HEK293 (cell line): Measurements from ENCODE around the gene P4HA2.
"Not testable (repeated sequence)": the region's sequence is repeated elsewhere in the genome, so short reads cannot be mapped to it uniquely, and the experiment has no call there.

Experiments
- CTCF ChIA-PET: fragments of 350-600 bp; formaldehyde crosslinking; extraction: SDS; loops from one replicate; lab custom pipeline; 2021; ENCODE audit warnings: antibody characterized with exemption; lab: Yijun Ruan, JAX
- POLR2A ChIA-PET: fragments of 300-600 bp; formaldehyde crosslinking; extraction: SDS; loops from one replicate; lab custom pipeline; 2020; ENCODE audit warnings: antibody characterized with exemption, inconsistent platforms; lab: Yijun Ruan, JAX
- H3K27ac ChIP-seq: fragments of 200-500 bp; sonication (Bioruptor generic); 2 replicates; pipeline ENCODE4 v1.5.1; 2014; ENCODE audit warnings: low read depth, low read length, control low read depth, inconsistent platforms; ENCODE audit errors: extremely low read depth
- H3K36me3 ChIP-seq, 2 experiments: fragments of 200-500 bp in 1 of 2; sonication (Bioruptor generic) in 1 of 2; 1 replicate in 1 of 2; 2 replicates in 1 of 2; pipeline ENCODE4 v1.5.1; 2014 to 2017; ENCODE audit warnings: inconsistent platforms in 2 of 2, low read length in 2 of 2; ENCODE audit not compliant: control insufficient read depth in 2 of 2, insufficient read depth in 1 of 2
- H3K4me1 ChIP-seq: fragments of 200-500 bp; sonication (Bioruptor generic); 2 replicates; pipeline ENCODE4 v1.5.1; 2014; ENCODE audit warnings: mild to moderate bottlenecking, low read length, inconsistent platforms; ENCODE audit not compliant: control insufficient read depth, insufficient read depth
- H3K4me3 ChIP-seq: 2 replicates; pipeline ENCODE4 v1.5.1; 2011; ENCODE audit warnings: low read depth, mild to moderate bottlenecking, control low read depth, low read length, moderate library complexity
- H3K9me3 ChIP-seq: fragments of 200-500 bp; sonication (Bioruptor generic); 2 replicates; pipeline ENCODE4 v1.5.1; 2014; ENCODE audit warnings: low read depth, low read length, inconsistent platforms; ENCODE audit not compliant: control insufficient read depth, insufficient read depth
- GLI4 ChIP-seq: fragments of 450-650 bp; formaldehyde crosslinking; IDR thresholded peaks from 2 replicates; pipeline ENCODE4 v1.5.1; 2016; ENCODE audit warnings: missing biosample characterization, missing genetic modification characterization
- PRDM6 ChIP-seq: fragments of 450-650 bp; formaldehyde crosslinking; IDR thresholded peaks from 2 replicates; pipeline ENCODE4 v1.5.1; 2017; ENCODE audit warnings: missing biosample characterization, missing genetic modification characterization
- SCRT1 ChIP-seq: fragments of 450-650 bp; formaldehyde crosslinking; IDR thresholded peaks from 2 replicates; pipeline ENCODE4 v1.5.1; 2016; ENCODE audit warnings: missing biosample characterization, missing genetic modification characterization, borderline replicate concordance
- SETDB1 ChIP-seq: IDR thresholded peaks from one replicate; pipeline ENCODE4 v1.6.1; 2017; ENCODE audit warnings: mild to moderate bottlenecking, low read length, moderate library complexity, mixed read lengths; ENCODE audit not compliant: insufficient read length
- ZEB2 ChIP-seq: fragments of 450-650 bp; formaldehyde crosslinking; IDR thresholded peaks from 2 replicates; pipeline ENCODE4 v1.5.1; 2016; ENCODE audit warnings: missing biosample characterization, missing genetic modification characterization
- ZNF146 ChIP-seq: fragments of 450-650 bp; formaldehyde crosslinking; IDR thresholded peaks from 2 replicates; pipeline ENCODE4 v1.5.1; 2016; ENCODE audit warnings: missing biosample characterization, missing genetic modification characterization
- ZNF248 ChIP-seq: fragments of 450-650 bp; formaldehyde crosslinking; IDR thresholded peaks from 2 replicates; pipeline ENCODE4 v1.5.1; 2017; ENCODE audit warnings: missing biosample characterization, missing genetic modification characterization
- ZNF354C ChIP-seq: fragments of 450-650 bp; formaldehyde crosslinking; IDR thresholded peaks from 2 replicates; pipeline ENCODE4 v1.5.1; 2016; ENCODE audit warnings: missing biosample characterization, missing genetic modification characterization, low read depth, borderline replicate concordance
- ZNF394 ChIP-seq: fragments of 450-650 bp; formaldehyde crosslinking; IDR thresholded peaks from 2 replicates; pipeline ENCODE4 v1.5.1; 2016; ENCODE audit warnings: missing biosample characterization, missing genetic modification characterization, mild to moderate bottlenecking, moderate library complexity, borderline replicate concordance
- ZNF423 ChIP-seq: fragments of 450-650 bp; formaldehyde crosslinking; IDR thresholded peaks from 2 replicates; pipeline ENCODE4 v1.5.1; 2016; ENCODE audit warnings: missing biosample characterization, missing genetic modification characterization
- ZNF549 ChIP-seq: fragments of 450-650 bp; IDR thresholded peaks from 2 replicates; pipeline ENCODE4 v1.5.1; 2018; ENCODE audit warnings: missing biosample characterization, missing genetic modification characterization, mild to moderate bottlenecking, inconsistent platforms, moderate library complexity
- ZNF558 ChIP-seq: fragments of 450-650 bp; formaldehyde crosslinking; IDR thresholded peaks from 2 replicates; pipeline ENCODE4 v1.5.1; 2016; ENCODE audit warnings: missing biosample characterization, missing genetic modification characterization
- ZNF747 ChIP-seq: fragments of 450-650 bp; formaldehyde crosslinking; IDR thresholded peaks from 2 replicates; pipeline ENCODE4 v1.5.1; 2016; ENCODE audit warnings: missing biosample characterization, missing genetic modification characterization
- ZSCAN16 ChIP-seq: fragments of 450-650 bp; formaldehyde crosslinking; IDR thresholded peaks from 2 replicates; pipeline ENCODE4 v1.5.1; 2016; ENCODE audit warnings: missing biosample characterization, missing genetic modification characterization

Gene P4HA2

GRCh38 chr5:132176987-132177386 lies 50.7 kb downstream of the P4HA2 start:
- Histone ChIP-seq H3K9me3 (no peaks in the 10 kb centered on the region), H3K36me3 (no peaks in the 10 kb centered on the region), H3K4me3 (no peak overlapping the region), H3K4me1 (no peaks in the 10 kb centered on the region), H3K27ac (no peak overlapping the region)
- TF ChIP-seq ZNF394 (tag by site-specific recombination) (no peak), ZNF423 (tag by site-specific recombination) (no peak), ZNF747 (tag by site-specific recombination) (no peak), ZEB2 (tag by site-specific recombination) (no peak), ZNF248 (tag by site-specific recombination) (no peak), SCRT1 (tag by site-specific recombination) (no peak), ZNF558 (no peak), ZNF549 (tag by site-specific recombination) (no peak), SETDB1 (no peak), ZSCAN16 (tag by site-specific recombination) (no peak)
- CTCF ChIA-PET: interaction anchor here (0.6 to 1.4 kb wide), 4 partner anchors 61 to 1005 kb away, joined by 3 to 5 read pairs (median 3); no protein-coding TSS in a partner anchor
- POLR2A ChIA-PET: no interaction called here

GRCh38 chr5:132176521-132176945 lies 51.1 kb downstream of the P4HA2 start:
- no peaks in the 10 kb centered on the region for H3K4me1 ChIP-seq
- no peaks in the 10 kb centered on the region for H3K36me3 ChIP-seq
- H3K4me3 ChIP-seq: no peak overlapping the region
- ChIA-PET CTCF (interaction anchor here (0.5 to 1.4 kb wide), 4 partner anchors 62 to 1005 kb away, joined by 3 to 5 read pairs (median 3); no protein-coding TSS in a partner anchor), POLR2A (no interaction called here)
- H3K27ac ChIP-seq: no peak overlapping the region
- H3K9me3 ChIP-seq: no peaks in the 10 kb centered on the region
- TF ChIP-seq ZNF549 (tag by site-specific recombination) (peak; percentile 34; the same call in 1 of the 2 replicates), ZNF354C (tag by site-specific recombination) (no peak)

- CTCF ChIA-PET: interaction anchor here (0.6 to 1.2 kb wide), 3 partner anchors 17 to 87 kb away, joined by 3 read pairs; no protein-coding TSS in a partner anchor
- TF ChIP-seq GLI4 (tag by site-specific recombination) (no peak), PRDM6 (tag by site-specific recombination) (no peak)
- POLR2A ChIA-PET: interaction anchor here (0.6 kb wide), 1 partner anchor 56 kb away, joined by 5 read pairs; no protein-coding TSS in a partner anchor
- no peaks in the 10 kb centered on the region for H3K9me3 ChIP-seq
- no peak overlapping the region for H3K27ac ChIP-seq
- no peaks in the 10 kb centered on the region for H3K4me1 ChIP-seq
- H3K4me3 ChIP-seq: no peak overlapping the region
- H3K36me3 ChIP-seq: no peaks in the 10 kb centered on the region
Observed at GRCh38 chr5:132162945-132163344, 64.7 kb downstream of the P4HA2 start.

- not testable (repeated sequence) for H3K4me3 ChIP-seq, H3K4me1 ChIP-seq, H3K9me3 ChIP-seq
- CTCF ChIA-PET: interaction anchor here (0.6 to 1.2 kb wide), 2 partner anchors 28 to 704 kb away, joined by 3 read pairs; no protein-coding TSS in a partner anchor
- peak; percentile 74 for TF ChIP-seq ZNF146 (tag by site-specific recombination)
- TF ChIP-seq, all 188 proteins: peak for 1; not testable (repeated sequence) for 187
- H3K36me3 ChIP-seq, POLR2A ChIA-PET, H3K27ac ChIP-seq: not testable (repeated sequence)
Observed at GRCh38 chr5:132161574-132162326, 65.9 kb downstream of the P4HA2 start.
